NCI-H2081 treated with DMSO at 0.1 percent for 48 hours (cell line): ENCODE results near the gene COX20.
"Not testable (repeated sequence)": the region's sequence is repeated elsewhere in the genome, so short reads cannot be mapped to it uniquely, and the experiment has no call there.

Source experiments
- DNase-seq: peaks from one replicate; lab custom pipeline; 2025; lab: John Stamatoyannopoulos, UW

COX20 gene

DNA sequence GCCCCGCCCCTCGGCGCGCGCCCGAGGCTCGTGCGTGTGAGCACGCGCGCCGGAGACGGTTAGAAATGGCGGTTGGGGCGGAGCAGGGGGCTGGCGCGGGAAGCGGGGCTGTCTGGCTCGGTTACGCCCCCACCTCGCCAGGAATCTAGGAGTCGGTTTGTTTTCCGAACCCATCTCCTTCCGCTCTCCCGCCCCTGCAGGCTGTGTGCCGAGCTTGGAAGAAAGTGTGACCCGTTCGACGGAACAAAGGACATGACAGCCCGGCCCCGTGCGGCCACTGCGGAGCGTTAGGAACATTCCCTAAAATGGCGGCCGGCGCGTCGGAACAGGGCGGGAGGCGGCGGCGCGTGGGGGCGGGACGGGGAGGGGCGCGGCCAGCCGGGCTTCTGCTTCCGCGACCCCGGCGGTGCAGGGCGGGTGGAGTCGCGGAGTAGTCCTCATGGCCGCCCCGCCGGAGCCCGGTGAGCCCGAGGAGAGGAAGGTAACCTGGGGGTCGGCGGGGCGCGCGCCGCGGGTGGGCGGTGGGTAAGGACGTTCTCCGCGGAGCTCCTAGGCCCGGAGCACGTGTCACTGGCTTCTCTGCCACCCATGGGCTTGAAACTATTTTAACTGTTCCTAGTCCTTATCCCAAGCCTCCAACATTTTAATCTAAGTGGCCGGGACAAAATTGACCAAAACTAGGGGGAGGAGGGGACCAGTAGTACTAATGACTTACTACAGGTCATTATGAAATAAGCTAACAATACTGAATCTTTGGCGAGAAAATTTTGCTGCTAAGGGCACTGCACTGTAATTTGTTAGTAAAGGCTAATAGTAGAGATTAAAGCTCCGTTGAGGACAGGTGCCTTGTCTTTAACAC lies at the start of gene COX20:
TSS of gene COX20 (plus strand) at position 383 of the 859 bp plus-strand sequence. CDS start at position 440, 57 bp downstream.
- DNase-seq, result peak; percentile 86

- no peak for DNase-seq
These were observed 46.8 kb upstream of the COX20 start for GRCh38 chr1:244788493-244789275.

- no peak for DNase-seq
These were observed 46.2 kb upstream of the COX20 start for GRCh38 chr1:244789276-244789580.

DNA sequence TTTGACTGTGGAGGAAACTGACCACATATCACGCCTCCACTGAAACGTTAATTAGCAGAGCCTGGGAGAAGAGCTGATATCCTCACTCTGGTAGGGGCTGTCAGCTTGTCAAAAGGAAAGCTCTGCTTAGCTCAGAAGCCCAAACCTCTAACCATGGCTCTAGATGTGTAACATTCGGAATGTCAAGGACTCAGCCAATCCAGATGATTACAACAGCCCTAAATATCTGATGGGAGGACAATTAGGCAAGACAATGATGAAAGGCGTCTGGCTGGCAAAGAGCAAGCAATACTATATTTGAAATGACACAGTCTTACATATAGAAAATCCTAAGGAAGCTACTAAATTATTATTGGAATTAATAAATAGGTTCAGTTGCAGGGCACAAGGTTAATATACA lies 45.7 kb upstream of the COX20 start:
- no peak for DNase-seq

GRCh38 chr1:244791061-244791460 lies 44.4 kb upstream of the COX20 start:
- no peak for DNase-seq

- no peak for DNase-seq
These were observed 43.1 kb upstream of the COX20 start for GRCh38 chr1:244792188-244792850.

- DNase-seq, result no peak
These were observed 41.4 kb upstream of the COX20 start for GRCh38 chr1:244794071-244794470.

DNA sequence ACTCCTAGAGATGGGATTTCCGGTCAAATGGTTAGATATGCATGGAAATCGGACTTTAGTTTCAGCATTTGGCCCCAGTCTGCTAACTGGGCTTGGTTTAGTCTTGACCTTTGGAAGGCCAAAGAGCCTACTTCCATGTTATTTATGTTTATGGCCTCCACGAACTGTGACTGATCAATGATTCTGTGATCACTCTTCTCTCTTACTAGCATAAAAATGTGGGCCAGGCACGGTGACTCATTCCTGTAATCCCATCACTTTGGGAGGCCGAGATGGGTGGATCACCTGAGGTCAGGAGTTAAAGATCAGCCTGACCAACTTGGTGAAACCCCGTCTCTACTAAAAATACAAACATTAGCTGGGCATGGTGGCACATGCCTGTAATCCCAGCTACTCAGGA lies 40.9 kb upstream of the COX20 start:
- DNase-seq, result not testable (repeated sequence)

- DNase-seq, result no peak
These were observed 38.6 kb upstream of the COX20 start for GRCh38 chr1:244796719-244797406.

DNA sequence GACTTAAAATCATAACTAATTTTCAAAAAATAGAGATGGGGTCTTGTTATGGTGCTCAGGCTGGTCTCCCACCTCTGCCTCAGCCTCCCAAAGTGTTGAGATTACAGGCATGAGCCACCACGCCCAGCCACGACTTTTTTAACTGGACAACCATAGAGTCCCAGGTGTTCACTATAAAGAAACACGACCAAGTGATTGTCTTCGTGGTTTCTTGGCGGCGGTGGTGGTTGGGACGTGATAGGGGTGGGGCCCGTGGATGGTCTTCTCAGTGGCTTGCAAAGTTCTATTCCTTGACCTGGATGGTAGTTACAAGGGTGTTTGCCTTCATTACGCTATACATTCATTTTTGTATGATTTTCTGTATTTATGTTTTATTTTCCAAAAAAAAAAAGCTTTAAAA lies 34.6 kb upstream of the COX20 start:
- no peak for DNase-seq

DNA sequence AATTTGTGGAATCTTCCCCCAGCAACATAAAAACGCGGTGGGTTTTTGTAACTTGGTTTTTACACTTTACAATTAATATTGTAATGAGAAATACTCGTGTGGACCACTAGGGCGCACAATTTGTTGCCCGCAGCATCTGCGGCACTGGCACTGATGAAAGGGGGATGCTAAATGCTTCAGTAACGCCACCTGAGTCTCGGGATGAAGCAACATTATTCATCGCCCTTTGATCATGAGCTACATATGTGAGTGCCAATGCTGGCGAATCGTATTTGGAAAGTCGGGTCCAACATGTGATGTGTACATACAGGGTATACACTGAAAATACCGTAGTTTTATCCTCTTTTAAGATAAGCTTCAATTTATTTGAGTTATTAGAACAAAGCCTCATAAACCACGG lies 34.2 kb upstream of the COX20 start:
- DNase-seq, result no peak

DNA sequence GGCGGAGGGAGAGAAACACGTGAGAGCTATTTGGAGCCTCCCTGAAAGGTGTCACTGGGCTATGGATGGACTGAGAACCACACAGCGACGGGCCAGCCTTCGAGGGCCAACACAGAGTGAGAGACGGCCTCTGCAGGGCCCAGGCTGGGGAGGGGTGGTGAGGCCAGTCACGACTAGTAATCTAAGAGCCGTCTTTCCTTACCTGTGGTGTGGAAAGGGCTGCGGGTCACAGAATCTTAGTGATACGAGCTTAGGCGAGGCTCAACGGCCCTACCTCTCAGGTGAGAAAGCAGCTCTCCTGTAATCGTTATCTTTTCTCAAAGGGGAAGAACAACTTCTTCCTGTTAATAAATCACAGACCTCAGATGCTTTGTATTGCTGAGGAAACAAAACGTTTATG lies 33.4 kb upstream of the COX20 start:
- no peak for DNase-seq

DNA sequence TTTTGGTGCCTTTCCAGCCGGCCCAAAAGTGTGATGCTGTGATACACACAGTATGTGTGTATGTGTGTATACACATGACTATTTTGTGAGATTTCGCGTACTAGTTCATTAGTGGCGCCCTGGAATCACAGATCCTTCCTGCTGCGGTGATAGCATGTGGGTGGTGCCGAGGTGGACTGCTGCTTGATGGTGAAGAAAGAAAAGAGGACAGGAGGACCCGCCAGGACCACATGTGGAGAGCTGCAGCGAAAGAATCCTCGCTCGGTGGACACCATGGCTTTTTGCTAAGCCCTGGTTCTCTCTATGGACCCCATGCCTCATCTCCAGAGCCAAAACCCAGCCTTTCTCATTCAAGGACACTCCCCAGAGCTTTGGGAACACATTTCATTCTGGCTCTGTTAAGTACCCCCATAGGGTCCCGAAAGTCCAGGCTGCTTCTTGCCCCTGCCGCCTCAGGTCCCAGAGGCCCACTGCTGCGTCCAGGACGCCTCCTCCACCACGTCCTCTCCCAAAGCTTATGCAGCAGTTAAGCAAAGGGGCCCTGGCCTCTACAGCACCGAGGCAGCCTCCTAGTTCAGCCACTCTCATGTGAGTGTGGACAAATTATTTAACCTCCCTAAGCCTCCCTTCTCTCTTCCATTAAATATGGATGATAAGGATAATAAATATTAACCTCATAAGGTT lies 32.8 kb upstream of the COX20 start:
- DNase-seq, result no peak

GRCh38 chr1:244804841-244805240 lies 30.6 kb upstream of the COX20 start:
- DNase-seq, result no peak

DNA sequence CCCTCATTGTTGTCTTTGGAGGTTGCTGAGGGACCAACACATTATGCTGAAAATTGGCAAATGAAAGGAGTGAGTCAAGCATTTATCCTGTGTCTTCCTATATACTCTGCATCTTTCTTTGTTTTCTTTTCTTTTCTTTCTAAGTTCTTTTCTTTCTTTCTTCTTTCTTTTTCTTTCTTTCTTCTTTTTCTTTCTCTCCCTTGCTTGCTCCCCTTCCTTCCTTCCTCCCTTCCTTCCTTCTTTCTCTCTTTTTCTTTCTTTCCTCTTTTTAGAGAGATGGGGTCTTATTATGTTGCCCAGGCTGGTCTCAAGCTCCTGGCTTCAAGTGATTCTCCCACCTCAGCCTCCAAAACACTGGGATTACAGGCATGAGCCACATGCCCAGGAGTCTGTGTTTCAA lies 28.3 kb upstream of the COX20 start:
- no peak for DNase-seq

DNA sequence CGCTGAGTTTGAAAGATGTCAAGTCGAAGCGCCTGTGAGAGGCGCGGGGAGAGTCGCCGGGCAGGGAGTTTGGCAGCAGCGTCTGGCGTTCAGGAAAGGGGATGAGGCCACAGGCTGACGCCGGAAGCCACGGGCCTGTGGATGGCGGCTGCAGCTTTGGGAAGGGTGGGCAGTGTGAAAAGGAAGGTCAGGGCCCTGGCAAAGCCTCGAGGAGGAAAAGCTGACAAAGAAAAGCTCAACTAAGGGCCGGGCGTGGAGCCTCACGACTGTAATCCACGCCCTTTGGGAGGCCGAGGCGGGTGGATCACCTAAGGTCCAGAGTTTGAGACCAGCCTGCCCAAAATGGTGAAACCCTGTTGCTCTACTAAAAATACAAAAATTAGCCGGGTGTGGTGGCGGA lies 25.2 kb upstream of the COX20 start:
- DNase-seq, result no peak

GRCh38 chr1:244813327-244813726 lies 22.1 kb upstream of the COX20 start:
- DNase-seq, result no peak

DNA sequence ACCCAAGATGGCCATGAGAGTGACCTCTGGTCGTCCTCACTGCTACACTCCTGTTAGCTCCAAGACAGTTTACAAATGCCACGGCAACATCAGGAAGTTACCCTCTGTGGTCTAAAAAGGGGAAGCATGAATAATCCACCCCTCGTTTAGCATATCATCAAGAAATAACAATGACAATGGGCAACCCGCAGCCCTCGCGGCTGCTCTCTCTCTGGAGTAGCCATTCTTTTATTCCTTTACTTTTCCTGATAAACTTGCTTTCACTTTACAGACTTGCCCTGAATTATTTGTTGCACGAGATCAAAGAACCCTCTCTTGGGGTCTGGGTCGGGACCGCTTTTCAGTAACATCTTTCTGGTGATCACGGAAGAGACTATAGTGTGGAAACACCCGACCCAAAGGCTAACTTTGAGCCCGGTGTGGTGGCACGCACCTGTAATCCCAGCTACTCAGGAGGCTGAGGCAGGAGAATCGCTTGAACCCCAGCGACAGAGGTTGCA lies 19.8 kb upstream of the COX20 start:
- DNase-seq, result no peak

DNA sequence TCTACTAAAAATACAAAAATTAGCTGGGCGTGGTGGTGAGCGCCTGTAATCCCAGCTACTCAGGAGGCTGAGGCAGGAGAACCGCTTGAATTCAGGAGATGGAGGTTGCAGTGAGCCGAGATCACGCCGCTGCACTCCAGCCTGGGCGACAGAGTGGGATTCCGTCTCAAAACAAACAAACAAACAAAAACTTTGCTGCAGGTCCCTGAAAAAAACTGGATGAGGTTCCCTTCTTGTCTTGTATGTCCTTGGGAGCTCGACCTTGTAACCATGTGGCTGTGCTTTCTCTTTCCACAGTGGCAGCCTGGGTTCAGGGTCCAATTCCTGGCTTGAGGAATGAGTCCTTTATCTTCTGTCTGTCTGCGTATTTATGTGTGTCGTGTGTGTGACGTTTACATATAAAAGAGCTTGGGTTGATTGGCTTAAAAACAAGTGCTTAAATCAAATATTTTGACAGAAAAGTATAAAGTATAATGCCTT lies 18.0 kb upstream of the COX20 start:
- no peak for DNase-seq

- no peak for DNase-seq
These were observed 15.3 kb upstream of the COX20 start for GRCh38 chr1:244820131-244820530.

- DNase-seq, result no peak
These were observed 14.3 kb upstream of the COX20 start for GRCh38 chr1:244821134-244821533.
